H9 (cell line): Measurements from ENCODE around the gene CUL4A. TPM values are rescaled to one million over a fixed set of nuclear protein-coding genes. Genes with fewer than 3 reads are reported as not detected.

Experiments
- DNase-seq: peaks from one replicate; pipeline ENCODE4 v3.0.0-alpha.2; 2017
- H2AFZ ChIP-seq: one replicate; pipeline ENCODE4 v1.6.1; 2013; ENCODE audit warnings: mild to moderate bottlenecking, low read length, control low read depth, moderate library complexity
- H2AK5ac ChIP-seq: 2 replicates; pipeline ENCODE4 v1.6.1; 2013; ENCODE audit warnings: low read length, control low read depth, mixed read lengths; ENCODE audit not compliant: insufficient read length
- H2BK120ac ChIP-seq: one replicate; pipeline ENCODE4 v1.6.1; 2013; ENCODE audit warnings: low read depth, mild to moderate bottlenecking, low read length, control low read depth, inconsistent platforms; ENCODE audit not compliant: poor library complexity, severe bottlenecking
- H2BK12ac ChIP-seq: 2 replicates; pipeline ENCODE4 v1.6.1; 2013; ENCODE audit warnings: low read length, control low read depth, mixed read lengths, low read depth; ENCODE audit not compliant: insufficient read length
- H2BK15ac ChIP-seq: 2 replicates; pipeline ENCODE4 v1.6.1; 2013; ENCODE audit warnings: low read depth, low read length, control low read depth
- H2BK20ac ChIP-seq: one replicate; pipeline ENCODE4 v1.6.1; 2013; ENCODE audit warnings: low read depth, mild to moderate bottlenecking, low read length, control low read depth, inconsistent platforms; ENCODE audit not compliant: poor library complexity, severe bottlenecking
- H2BK5ac ChIP-seq: 2 replicates; pipeline ENCODE4 v1.6.1; 2013; ENCODE audit warnings: low read length, control low read depth, mixed read lengths; ENCODE audit not compliant: insufficient read length
- H3K14ac ChIP-seq: 2 replicates; pipeline ENCODE4 v1.6.1; 2013; ENCODE audit warnings: low read length, control low read depth; ENCODE audit not compliant: insufficient read depth
- H3K18ac ChIP-seq: 2 replicates; pipeline ENCODE4 v1.6.1; 2013; ENCODE audit warnings: low read depth, mild to moderate bottlenecking, mixed read lengths, low read length, control low read depth; ENCODE audit not compliant: insufficient read length
- H3K23ac ChIP-seq: 2 replicates; pipeline ENCODE4 v1.6.1; 2013; ENCODE audit warnings: low read length, control low read depth, mixed read lengths, low read depth; ENCODE audit not compliant: insufficient read length
- H3K23me2 ChIP-seq: 2 replicates; pipeline ENCODE4 v1.6.1; 2013; ENCODE audit warnings: low read depth, mild to moderate bottlenecking, mixed read lengths, low read length, control low read depth; ENCODE audit not compliant: insufficient read length, poor library complexity, severe bottlenecking
- H3K27ac ChIP-seq: 2 replicates; pipeline ENCODE4 v1.5.1; 2013; ENCODE audit warnings: low read length, control low read depth, mixed read lengths, low read depth; ENCODE audit not compliant: insufficient read length
- H3K27me3 ChIP-seq: 2 replicates; pipeline ENCODE4 v1.6.1; 2013; ENCODE audit warnings: low read length, control low read depth, inconsistent platforms; ENCODE audit not compliant: insufficient read depth
- H3K4ac ChIP-seq: 2 replicates; pipeline ENCODE4 v1.6.1; 2013; ENCODE audit warnings: low read depth, mild to moderate bottlenecking, control low read depth, inconsistent platforms, low read length, moderate library complexity
- H3K4me1 ChIP-seq: 2 replicates; pipeline ENCODE4 v1.6.1; 2013; ENCODE audit warnings: low read length, control low read depth, inconsistent platforms; ENCODE audit not compliant: insufficient read depth
- H3K4me2 ChIP-seq: 2 replicates; pipeline ENCODE4 v1.6.1; 2013; ENCODE audit warnings: low read length, control low read depth, mixed read lengths; ENCODE audit not compliant: insufficient read length, insufficient read depth
- H3K56ac ChIP-seq: 2 replicates; pipeline ENCODE4 v1.6.1; 2013; ENCODE audit warnings: low read depth, mild to moderate bottlenecking, mixed read lengths, low read length, control low read depth; ENCODE audit not compliant: insufficient read length
- H3K79me1 ChIP-seq: 2 replicates; pipeline ENCODE4 v1.6.1; 2013; ENCODE audit warnings: low read depth, mild to moderate bottlenecking, moderate library complexity, low read length, control low read depth, inconsistent platforms; ENCODE audit not compliant: insufficient read depth, poor library complexity, severe bottlenecking
- H3K79me2 ChIP-seq: 2 replicates; pipeline ENCODE4 v1.6.1; 2013; ENCODE audit warnings: low read length, control low read depth, inconsistent platforms; ENCODE audit not compliant: insufficient read depth
- H3K9ac ChIP-seq: 2 replicates; pipeline ENCODE4 v1.6.1; 2013; ENCODE audit warnings: low read length, control low read depth, mixed read lengths; ENCODE audit not compliant: insufficient read length; ENCODE audit errors: extremely low read depth
- H3K9me3 ChIP-seq: one replicate; pipeline ENCODE4 v1.6.1; 2013; ENCODE audit warnings: low read depth, low read length, inconsistent platforms; ENCODE audit not compliant: control insufficient read depth
- H3T11ph ChIP-seq: one replicate; pipeline ENCODE4 v1.6.1; 2013; ENCODE audit warnings: mild to moderate bottlenecking, low read length, control low read depth, inconsistent platforms
- H4K20me1 ChIP-seq: one replicate; pipeline ENCODE4 v1.6.1; 2013; ENCODE audit not compliant: control insufficient read depth, insufficient read length, insufficient read depth
- H4K5ac ChIP-seq: 2 replicates; pipeline ENCODE4 v1.6.1; 2013; ENCODE audit warnings: low read depth, mild to moderate bottlenecking, mixed read lengths, low read length, control low read depth; ENCODE audit not compliant: insufficient read length
- H4K8ac ChIP-seq: replicated peaks from 2 replicates; pipeline ENCODE4 v1.6.1; 2013; ENCODE audit warnings: low read length, control low read depth, mixed read lengths, low read depth; ENCODE audit not compliant: insufficient read length
- H4K91ac ChIP-seq: 2 replicates; pipeline ENCODE4 v1.6.1; 2013; ENCODE audit warnings: low read depth, mild to moderate bottlenecking, moderate library complexity, mixed read lengths, low read length, control low read depth; ENCODE audit not compliant: insufficient read length
- H3K27ac Mint-ChIP-seq, 3 experiments: 2 replicates in 2 of 3; 3 replicates in 1 of 3; pipeline ENCODE4 v1.8.0; 2020 to 2021; ENCODE audit warnings: mixed read lengths in 3 of 3, mild to moderate bottlenecking in 1 of 3, moderate library complexity in 1 of 3
- H3K27me3 Mint-ChIP-seq: 2 replicates; pipeline ENCODE4 v1.8.0; 2021; ENCODE audit warnings: low read depth, mild to moderate bottlenecking, moderate library complexity, mixed read lengths
- H3K36me3 Mint-ChIP-seq, 3 experiments: 2 replicates in 2 of 3; 3 replicates in 1 of 3; pipeline ENCODE4 v1.8.0; 2020 to 2021; ENCODE audit warnings: low read depth in 3 of 3, mixed read lengths in 3 of 3; ENCODE audit not compliant: insufficient read depth in 1 of 3
- H3K4me1 Mint-ChIP-seq, 2 experiments: 2 replicates each; pipeline ENCODE4 v1.8.0; 2020; ENCODE audit warnings: mixed read lengths in 2 of 2
- H3K4me3 Mint-ChIP-seq, 2 experiments: 2 replicates in 1 of 2; 3 replicates in 1 of 2; pipeline ENCODE4 v1.8.0; 2020 to 2021; ENCODE audit warnings: mild to moderate bottlenecking in 2 of 2, mixed read lengths in 2 of 2, moderate library complexity in 1 of 2
- H3K9me3 Mint-ChIP-seq, 2 experiments: 2 replicates in 1 of 2; 3 replicates in 1 of 2; pipeline ENCODE4 v1.8.0; 2020; ENCODE audit warnings: mild to moderate bottlenecking in 2 of 2, mixed read lengths in 2 of 2, moderate library complexity in 1 of 2
- CTCF ChIP-seq: fragments of 200-600 bp; sonication (generic); conservative IDR thresholded peaks from 3 replicates; pipeline ENCODE4 v1.8.0; 2021; ENCODE audit warnings: antibody characterized with exemption, mild to moderate bottlenecking
- WGBS: extraction: QIAGEN DNeasy Blood & Tissue Kit; methylation state at CpG from one replicate; pipeline ENCODE4 v1.1.7; 2013; ENCODE audit warnings: missing lambda C conversion rate, low lambda C conversion rate, mixed read lengths; ENCODE audit not compliant: insufficient read length; ENCODE audit errors: extremely low coverage; 5-methylcytosine and 5-hydroxymethylcytosine counted together
- total RNA-seq: library from RNA; stranded (reverse); gene quantifications from 2 replicates; pipeline ENCODE4 v1.2.1, GENCODE V29; 2021

Gene CUL4A
- total RNA-seq, 1 experiment from 2014 or later, result 97.9 TPM

GRCh38 chr13:113274721-113275120 lies 65.3 kb downstream of the CUL4A start:
- H3T11ph ChIP-seq, result no peak overlapping the region
- no peak overlapping the region for H3K4me3 Mint-ChIP-seq
- no peak overlapping the region for H3K27ac ChIP-seq
- no peak overlapping the region for H3K4ac ChIP-seq
- H3K23me2 ChIP-seq, result no peaks in the 10 kb centered on the region
- no peak overlapping the region for H3K4me2 ChIP-seq
- H3K23ac ChIP-seq, result no peak overlapping the region
- H3K18ac ChIP-seq, result no peak overlapping the region
- no peak overlapping the region for H2BK20ac ChIP-seq
- no peaks in the 10 kb centered on the region for H3K79me1 ChIP-seq
- H3K27me3 Mint-ChIP-seq, result no peaks in the 10 kb centered on the region
- no CpG with 5 or more reads among the region's 3 CpGs for WGBS
- H2BK12ac ChIP-seq, result no peak overlapping the region
- DNase-seq, result no peak
- H2AK5ac ChIP-seq, result no peak overlapping the region
- no peak overlapping the region for H3K14ac ChIP-seq
- no peaks in the 10 kb centered on the region for H3K4me1 ChIP-seq
- H4K91ac ChIP-seq, result no peak overlapping the region
- H3K9me3 Mint-ChIP-seq, result peaks cover 7% of the 10 kb centered on the region in 2 experiments
- no peak overlapping the region for H4K5ac ChIP-seq
- no peak overlapping the region for H4K8ac ChIP-seq
- no peaks in the 10 kb centered on the region for H4K20me1 ChIP-seq
- H3K27me3 ChIP-seq, result no peaks in the 10 kb centered on the region
- no peak overlapping the region for H3K9ac ChIP-seq
- peaks cover 0 to 11% (median 5%) of the 10 kb centered on the region in 3 experiments; a peak in 3 of 7 replicates for H3K36me3 Mint-ChIP-seq
- H3K27ac Mint-ChIP-seq, result peak overlapping the region in 1 of 3 experiments; percentile 62; a peak in 2 of 7 replicates
- TF ChIP-seq CTCF, result no peak
- H3K56ac ChIP-seq, result no peak overlapping the region
- no peak overlapping the region for H2BK120ac ChIP-seq
- H3K4me1 Mint-ChIP-seq, result peaks cover 0 to 8% of the 10 kb centered on the region in 2 experiments; a peak in 1 of 4 replicates
- no peak overlapping the region for H2BK15ac ChIP-seq
- H2BK5ac ChIP-seq, result no peak overlapping the region
- H3K9me3 ChIP-seq, result no peaks in the 10 kb centered on the region
- no peak overlapping the region for H2AFZ ChIP-seq
- H3K79me2 ChIP-seq, result no peaks in the 10 kb centered on the region
